HCT116 (cell line): ENCODE data around the gene CACNA1A. TPM values are rescaled to one million over a fixed set of nuclear protein-coding genes. Genes with fewer than 3 reads are reported as not detected.

Experiments
- ATAC-seq: fragments of 200-7000 bp; cut with Tn5 transposase; 2 replicates; pipeline ENCODE4 v1.9.1; 2020; ENCODE audit warnings: mild to moderate bottlenecking, moderate library complexity
- BruUV-seq: library from RNA; stranded (reverse); fragments of 400-500 nt; replicated peaks from 2 replicates; lab custom pipeline; 2021; lab: Mats Ljungman, UMichigan
- CTCF ChIA-PET: fragments of 300-600 bp; sonication (Branson Sonifier 250); formaldehyde crosslinking; loops from one replicate; lab custom pipeline; 2021; ENCODE audit warnings: antibody characterized with exemption; lab: Charles Lee
- POLR2A ChIA-PET: fragments of 300-600, 350-600 bp; sonication (Branson Sonifier 250); formaldehyde crosslinking; loops from one replicate; lab custom pipeline; 2021; ENCODE audit warnings: antibody characterized with exemption; lab: Charles Lee
- RAD21 ChIA-PET, 2 experiments: fragments of 300-600 bp; sonication (Branson Sonifier 250); formaldehyde crosslinking; loops; one replicate each; lab custom pipeline; 2023; ENCODE audit warnings: low total read pairs in 2 of 2; ENCODE audit not compliant: uncharacterized antibody in 2 of 2, unreplicated experiment in 2 of 2, low non-redundant PET in 1 of 2; lab: Charles Lee
- DNase-seq: peaks from one replicate; pipeline ENCODE4 v3.0.0-alpha.2; 2010; ENCODE audit warnings: low read depth, low spot score
- H2AFZ ChIP-seq: fragments of 200-600 bp; shearing (Covaris generic), sonication (generic); 2 replicates; pipeline ENCODE4 v1.6.1; 2017; ENCODE audit warnings: low read depth, mixed run types, mixed read lengths, antibody characterized with exemption, low read length; ENCODE audit not compliant: poor library complexity, severe bottlenecking
- H3K27ac ChIP-seq: 2 replicates; pipeline ENCODE4 v1.5.1; 2012; ENCODE audit warnings: low read depth, low read length
- H3K27me3 ChIP-seq: fragments of 200-600 bp; sonication (generic); 2 replicates; pipeline ENCODE4 v1.6.1; 2016; ENCODE audit warnings: mixed run types, low read length, mixed read lengths; ENCODE audit not compliant: insufficient read depth
- H3K36me3 ChIP-seq, 2 experiments: fragments of 200-500 bp in 1 of 2; fragments of 200-600 bp in 1 of 2; sonication (Bioruptor generic) in 1 of 2; sonication (generic) in 1 of 2; 2 replicates each; pipeline versions ENCODE4 v1.5.1 to v1.6.1; 2014 to 2016; ENCODE audit warnings: low read length in 2 of 2, inconsistent platforms in 1 of 2, mixed read lengths in 1 of 2, mixed run types in 1 of 2; ENCODE audit not compliant: insufficient read depth in 2 of 2, control insufficient read depth in 1 of 2
- H3K4me1 ChIP-seq, 2 experiments: fragments of 200-600 bp in 1 of 2; sonication (generic) in 1 of 2; 2 replicates each; pipeline versions ENCODE4 v1.5.1 to v1.6.1; 2012 to 2017; ENCODE audit warnings: low read length in 2 of 2, inconsistent platforms in 1 of 2, mild to moderate bottlenecking in 1 of 2, mixed read lengths in 1 of 2, mixed run types in 1 of 2, moderate library complexity in 1 of 2; ENCODE audit not compliant: insufficient read depth in 2 of 2, control insufficient read depth in 1 of 2
- H3K4me2 ChIP-seq: fragments of 200-600 bp; sonication (generic); 2 replicates; pipeline ENCODE4 v1.6.1; 2017; ENCODE audit warnings: mixed run types, low read length, mixed read lengths
- H3K4me3 ChIP-seq, 2 experiments: fragments of 200-600 bp in 1 of 2; sonication (generic) in 1 of 2; replicated peaks in 1 of 2; 2 replicates each; pipeline ENCODE4 v1.5.1; 2011 to 2016; ENCODE audit warnings: low read length in 2 of 2, control low read depth in 1 of 2, low read depth in 1 of 2, mild to moderate bottlenecking in 1 of 2, mixed read lengths in 1 of 2, mixed run types in 1 of 2
- H3K79me2 ChIP-seq: fragments of 200-600 bp; sonication (generic); 2 replicates; pipeline ENCODE4 v1.6.1; 2017; ENCODE audit warnings: mild to moderate bottlenecking, mixed run types, low read length, moderate library complexity, mixed read lengths; ENCODE audit not compliant: insufficient read depth
- H3K9ac ChIP-seq: fragments of 200-600 bp; sonication (generic); 2 replicates; pipeline ENCODE4 v1.6.1; 2016; ENCODE audit warnings: low read length, mixed read lengths
- H3K9me2 ChIP-seq: fragments of 200-600 bp; sonication (generic), shearing (Covaris generic); 2 replicates; pipeline ENCODE4 v1.6.1; 2017; ENCODE audit warnings: mixed run types, mild to moderate bottlenecking, moderate library complexity; ENCODE audit not compliant: insufficient read depth
- H3K9me3 ChIP-seq, 2 experiments: fragments of 200-500 bp in 1 of 2; fragments of 200-600 bp in 1 of 2; sonication (Bioruptor generic) in 1 of 2; sonication (generic) in 1 of 2; 2 replicates each; pipeline ENCODE4 v1.6.1; 2014 to 2017; ENCODE audit warnings: low read length in 2 of 2, mixed read lengths in 2 of 2, inconsistent platforms in 1 of 2, low read depth in 1 of 2, mild to moderate bottlenecking in 1 of 2, mixed run types in 1 of 2, moderate library complexity in 1 of 2; ENCODE audit not compliant: control insufficient read depth in 1 of 2, insufficient read depth in 1 of 2
- H4K20me1 ChIP-seq: fragments of 200-600 bp; sonication (generic), shearing (Covaris generic); 2 replicates; pipeline ENCODE4 v1.6.1; 2017; ENCODE audit warnings: mixed run types, mild to moderate bottlenecking, moderate library complexity; ENCODE audit not compliant: insufficient read depth
- ELF1 ChIP-seq: IDR thresholded peaks from 2 replicates; pipeline ENCODE4 v1.6.1; 2012; ENCODE audit warnings: low read depth, borderline replicate concordance
- EZH2 ChIP-seq: fragments of 200-600 bp; sonication (generic); IDR thresholded peaks from 2 replicates; pipeline ENCODE4 v1.6.1; 2017; ENCODE audit warnings: antibody characterized with exemption, mixed run types
- POLR2AphosphoS5 ChIP-seq: IDR thresholded peaks from 2 replicates; pipeline ENCODE4 v1.6.1; 2011; ENCODE audit warnings: mild to moderate bottlenecking, low read depth, low read length, moderate library complexity
- RAD21 ChIP-seq: IDR thresholded peaks from 2 replicates; pipeline ENCODE4 v1.6.1; 2012; ENCODE audit warnings: low read depth, mild to moderate bottlenecking
- REST ChIP-seq: IDR thresholded peaks from 2 replicates; pipeline ENCODE4 v1.6.1; 2012; ENCODE audit warnings: low read depth
- SIN3A ChIP-seq: IDR thresholded peaks from 2 replicates; pipeline ENCODE4 v1.6.1; 2012; ENCODE audit warnings: low read depth
- SP1 ChIP-seq: IDR thresholded peaks from 2 replicates; pipeline ENCODE4 v1.6.1; 2012; ENCODE audit warnings: low read depth
- ZBTB33 ChIP-seq: IDR thresholded peaks from 2 replicates; pipeline ENCODE4 v1.6.1; 2011; ENCODE audit warnings: mild to moderate bottlenecking, low read length, moderate library complexity; ENCODE audit not compliant: insufficient replicate concordance; ENCODE audit errors: extremely low read depth
- ZNF274 ChIP-seq: fragments of 200-500 bp; sonication (Bioruptor generic); IDR thresholded peaks from 2 replicates; pipeline ENCODE4 v1.6.1; 2014; ENCODE audit warnings: mild to moderate bottlenecking, low read depth, low read length, inconsistent platforms
- intact Hi-C: fragments of 100-400 bp; cut with micrococcal nuclease; formaldehyde crosslinking; loops from 2 replicates; pipeline ENCODE4 v1.10.0; 2022
- total RNA-seq: library from RNA; stranded (reverse); gene quantifications from one replicate; pipeline ENCODE4 v1.2.1, GENCODE V29; 2021; ENCODE audit not compliant: unreplicated experiment

CACNA1A gene
- total RNA-seq, 1 experiment from 2014 or later: 7.5 TPM

- Histone ChIP-seq H3K79me2 (no peaks in the 10 kb centered on the region), H3K27ac (no peak overlapping the region), H2AFZ (no peak overlapping the region), H3K9ac (no peak overlapping the region), H3K36me3 (no peaks in the 10 kb centered on the region), H3K4me3 (no peak overlapping the region), H3K4me1 (no peaks in the 10 kb centered on the region), H3K9me2 (no peaks in the 10 kb centered on the region), H3K27me3 (peaks cover 15% of the 10 kb centered on the region), H4K20me1 (no peaks in the 10 kb centered on the region), H3K4me2 (no peak overlapping the region), H3K9me3 (peaks cover 0 to 12% of the 10 kb centered on the region in 2 experiments; a peak in 1 of 4 replicates)
- DNase-seq: no peak
- intact Hi-C loops: no loop called here
- POLR2A ChIA-PET: no interaction called here
- RAD21 ChIA-PET: no interaction called here
- CTCF ChIA-PET: no interaction called here
- no peak for ATAC-seq
- no TSS peak for BruUV-seq
- TF ChIP-seq SIN3A (no peak), REST (no peak)
Observed at GRCh38 chr19:13451434-13451995, 54.8 kb downstream of the CACNA1A start.

GRCh38 chr19:13447978-13448377 lies 58.3 kb downstream of the CACNA1A start:
- H3K4me2 ChIP-seq: no peak overlapping the region
- TF ChIP-seq RAD21 (no peak), SP1 (no peak), ELF1 (no peak), POLR2AphosphoS5 (no peak), REST (no peak), ZNF274 (no peak), EZH2 (no peak), ZBTB33 (no peak)
- ChIA-PET POLR2A (no interaction called here), RAD21 (no interaction called here), CTCF (no interaction called here)
- H3K9me3 ChIP-seq: peaks cover 0 to 12% of the 10 kb centered on the region in 2 experiments; a peak in 1 of 4 replicates
- H3K9me2 ChIP-seq: no peaks in the 10 kb centered on the region
- H2AFZ ChIP-seq: no peak overlapping the region
- H3K36me3 ChIP-seq: no peaks in the 10 kb centered on the region
- ATAC-seq: no peak
- intact Hi-C loops: no loop called here
- H3K4me3 ChIP-seq: no peak overlapping the region
- H3K27me3 ChIP-seq: peaks cover 18% of the 10 kb centered on the region
- H3K27ac ChIP-seq: no peak overlapping the region
- H4K20me1 ChIP-seq: no peaks in the 10 kb centered on the region
- no TSS peak for BruUV-seq
- no peaks in the 10 kb centered on the region for H3K4me1 ChIP-seq
- H3K79me2 ChIP-seq: no peaks in the 10 kb centered on the region
- H3K9ac ChIP-seq: no peak overlapping the region
- no peak for DNase-seq
